KMS-11 (cell line): Measurements from ENCODE around the gene TP53AIP1.
A peak's percentile ranks its signal among the peaks of the same experiment; 100 is the strongest.

Source experiments
- H2AFZ ChIP-seq: fragments of 200-600 bp; sonication (generic); 2 replicates; pipeline ENCODE4 v1.6.1; 2016; ENCODE audit warnings: antibody characterized with exemption, mixed run types, low read depth
- H3K27ac ChIP-seq: fragments of 200-600 bp; sonication (generic); 2 replicates; pipeline ENCODE4 v1.6.1; 2016; ENCODE audit warnings: mild to moderate bottlenecking, mixed run types
- H3K27me3 ChIP-seq: fragments of 200-600 bp; sonication (generic); 2 replicates; pipeline ENCODE4 v1.6.1; 2017; ENCODE audit warnings: mild to moderate bottlenecking, low read depth, mixed run types, moderate library complexity; ENCODE audit not compliant: insufficient read depth
- H3K36me3 ChIP-seq: fragments of 200-600 bp; sonication (generic); 2 replicates; pipeline ENCODE4 v1.6.1; 2017; ENCODE audit warnings: mild to moderate bottlenecking, mixed run types; ENCODE audit not compliant: insufficient read depth
- H3K4me1 ChIP-seq: fragments of 200-600 bp; sonication (generic); 2 replicates; pipeline ENCODE4 v1.6.1; 2016; ENCODE audit warnings: mild to moderate bottlenecking, low read depth, mixed run types; ENCODE audit not compliant: poor library complexity, severe bottlenecking
- H3K4me2 ChIP-seq: fragments of 200-600 bp; sonication (generic); 2 replicates; pipeline ENCODE4 v1.7.0; 2016; ENCODE audit warnings: mild to moderate bottlenecking, mixed run types
- H3K4me3 ChIP-seq: fragments of 200-600 bp; sonication (generic); IDR thresholded peaks from 2 replicates; pipeline ENCODE4 v1.6.1; 2017; ENCODE audit warnings: low read depth, low read length, mixed read lengths; ENCODE audit not compliant: insufficient read depth
- H3K79me2 ChIP-seq: fragments of 200-600 bp; sonication (generic); 2 replicates; pipeline ENCODE4 v1.6.1; 2016; ENCODE audit warnings: low read depth, mixed run types; ENCODE audit not compliant: insufficient read depth
- H3K9ac ChIP-seq: fragments of 200-600 bp; sonication (generic); 2 replicates; pipeline ENCODE4 v1.6.1; 2016; ENCODE audit warnings: mild to moderate bottlenecking, mixed run types
- H4K20me1 ChIP-seq: fragments of 200-600 bp; sonication (generic); 2 replicates; pipeline ENCODE4 v1.6.1; 2016; ENCODE audit warnings: mild to moderate bottlenecking, mixed run types; ENCODE audit not compliant: insufficient read depth
- CTCF ChIP-seq: fragments of 200-600 bp; sonication (generic); conservative IDR thresholded peaks from 2 replicates; pipeline ENCODE4 v1.6.1; 2017; ENCODE audit warnings: low read depth, mild to moderate bottlenecking, antibody characterized with exemption, low read length, moderate library complexity, mixed read lengths

TP53AIP1 gene

GRCh38 chr11:128965485-128965884 is 22.8 kb upstream of the TP53AIP1 start:
- no peaks in the 10 kb centered on the region for H3K36me3 ChIP-seq
- no peaks in the 10 kb centered on the region for H4K20me1 ChIP-seq
- no peaks in the 10 kb centered on the region for H3K79me2 ChIP-seq
- H3K9ac ChIP-seq = no peak overlapping the region
- H3K4me3 ChIP-seq = no peak overlapping the region
- no peak for TF ChIP-seq CTCF
- peaks cover 5% of the 10 kb centered on the region for H3K4me1 ChIP-seq
- peak overlapping the region; percentile 16; the same call in 1 of the 2 replicates for H3K4me2 ChIP-seq
- H3K27me3 ChIP-seq = no peaks in the 10 kb centered on the region
- no peak overlapping the region for H3K27ac ChIP-seq
- H2AFZ ChIP-seq = no peak overlapping the region

- H3K27ac ChIP-seq = no peak overlapping the region
- no peaks in the 10 kb centered on the region for H4K20me1 ChIP-seq
- H3K27me3 ChIP-seq = no peaks in the 10 kb centered on the region
- no peak overlapping the region for H3K9ac ChIP-seq
- peaks cover 5% of the 10 kb centered on the region for H3K4me1 ChIP-seq
- H3K4me2 ChIP-seq = no peak overlapping the region
- H3K79me2 ChIP-seq = no peaks in the 10 kb centered on the region
- no peak overlapping the region for H2AFZ ChIP-seq
- H3K4me3 ChIP-seq = no peak overlapping the region
- H3K36me3 ChIP-seq = no peaks in the 10 kb centered on the region
- TF ChIP-seq CTCF = no peak
These were observed 21.8 kb upstream of the TP53AIP1 start for GRCh38 chr11:128964463-128964930.

- Histone ChIP-seq H2AFZ (no peak overlapping the region), H3K4me2 (no peak overlapping the region), H3K36me3 (no peaks in the 10 kb centered on the region), H3K4me1 (peaks cover 5% of the 10 kb centered on the region), H3K27me3 (no peaks in the 10 kb centered on the region), H3K4me3 (no peak overlapping the region), H3K9ac (no peak overlapping the region), H4K20me1 (no peaks in the 10 kb centered on the region), H3K79me2 (no peaks in the 10 kb centered on the region), H3K27ac (no peak overlapping the region)
- no peak for TF ChIP-seq CTCF
These were observed 21.2 kb upstream of the TP53AIP1 start for GRCh38 chr11:128963744-128964325.

GRCh38 chr11:128962896-128963295 is 20.2 kb upstream of the TP53AIP1 start:
- no peak overlapping the region for H3K27ac ChIP-seq
- no peaks in the 10 kb centered on the region for H3K36me3 ChIP-seq
- no peak overlapping the region for H3K9ac ChIP-seq
- no peaks in the 10 kb centered on the region for H4K20me1 ChIP-seq
- no peaks in the 10 kb centered on the region for H3K27me3 ChIP-seq
- H3K79me2 ChIP-seq = no peaks in the 10 kb centered on the region
- H2AFZ ChIP-seq = no peak overlapping the region
- H3K4me1 ChIP-seq = peaks cover 5% of the 10 kb centered on the region
- no peak overlapping the region for H3K4me3 ChIP-seq
- TF ChIP-seq CTCF = no peak
- H3K4me2 ChIP-seq = no peak overlapping the region
